GM12892 (cell line): ENCODE data around the gene ZNF117.
"Not testable (repeated sequence)": the region's sequence is repeated elsewhere in the genome, so short reads cannot be mapped to it uniquely, and the experiment has no call there.

ENCODE experiments used
- POLR2A ChIP-seq: IDR thresholded peaks from 2 replicates; pipeline ENCODE4 v1.6.1; 2011; ENCODE audit warnings: low read depth, low read length, control low read depth
- POLR2AphosphoS5 ChIP-seq: IDR thresholded peaks from 2 replicates; pipeline ENCODE4 v1.6.1; 2011; ENCODE audit warnings: low read depth, low read length, control low read depth
- TAF1 ChIP-seq: IDR thresholded peaks from 2 replicates; pipeline ENCODE4 v1.6.1; 2011; ENCODE audit warnings: low read depth, mild to moderate bottlenecking, control low read depth, low read length, borderline replicate concordance

- TF ChIP-seq POLR2A, POLR2AphosphoS5, TAF1: not testable (repeated sequence)
Observed at GRCh38 chr7:65020978-65021377, 30.1 kb upstream of the ZNF117 start.
